PC-3 (cell line): Measurements from ENCODE around the gene TRDN. TPM values are rescaled to one million over a fixed set of nuclear protein-coding genes. Genes with fewer than 3 reads are reported as not detected.

ENCODE experiments used
- ATAC-seq: fragments of 200-7000 bp; cut with Tn5 transposase; 2 replicates; pipeline ENCODE4 v1.9.1; 2020; ENCODE audit warnings: mild to moderate bottlenecking, moderate library complexity
- BruUV-seq: library from RNA; stranded (reverse); fragments of 400-500 nt; replicated peaks from 2 replicates; lab custom pipeline; 2021; lab: Mats Ljungman, UMichigan
- CTCF ChIA-PET: fragments of 300-600 bp; sonication (Branson Sonifier 250); formaldehyde crosslinking; loops from one replicate; lab custom pipeline; 2022; ENCODE audit warnings: antibody characterized with exemption; lab: Charles Lee
- POLR2A ChIA-PET: fragments of 300-600 bp; sonication (Branson Sonifier 250); formaldehyde crosslinking; loops from one replicate; lab custom pipeline; 2022; ENCODE audit warnings: antibody characterized with exemption; ENCODE audit not compliant: unreplicated experiment; lab: Charles Lee
- DNase-seq: peaks from one replicate; pipeline ENCODE4 v3.0.0-alpha.2; 2015
- H2AFZ ChIP-seq: fragments of 300-600 bp; sonication (generic); 2 replicates; pipeline ENCODE4 v1.6.0; 2016; ENCODE audit warnings: antibody characterized with exemption, low read length
- H3F3A ChIP-seq: fragments of 300-600 bp; sonication (generic); one replicate; pipeline ENCODE4 v1.6.0; 2017; ENCODE audit warnings: antibody characterized with exemption, low read length, control low read depth, mild to moderate bottlenecking; ENCODE audit not compliant: unreplicated experiment
- H3K27ac ChIP-seq: fragments of 300-600 bp; sonication (generic); 2 replicates; pipeline ENCODE4 v1.5.1; 2016; ENCODE audit warnings: mild to moderate bottlenecking, low read length
- H3K27me3 ChIP-seq: fragments of 300-600 bp; sonication (generic); 2 replicates; pipeline ENCODE4 v1.6.1; 2016; ENCODE audit warnings: low read length, mixed read lengths
- H3K36me3 ChIP-seq: fragments of 300-600 bp; sonication (generic); 2 replicates; pipeline ENCODE4 v1.6.1; 2016; ENCODE audit warnings: low read depth, mixed run types, low read length, mixed read lengths
- H3K4me1 ChIP-seq: fragments of 300-600 bp; sonication (generic); 2 replicates; pipeline ENCODE4 v1.5.1; 2016; ENCODE audit warnings: low read length; ENCODE audit not compliant: insufficient read depth
- H3K4me2 ChIP-seq: fragments of 300-600 bp; sonication (generic); 2 replicates; pipeline ENCODE4 v1.6.0; 2016; ENCODE audit warnings: low read length
- H3K4me3 ChIP-seq: fragments of 300-600 bp; sonication (generic); 2 replicates; pipeline ENCODE4 v1.5.1; 2016; ENCODE audit warnings: mild to moderate bottlenecking, low read length, mixed read lengths
- H3K79me2 ChIP-seq: fragments of 300-600 bp; sonication (generic); 2 replicates; pipeline ENCODE4 v1.6.1; 2017; ENCODE audit warnings: low read length, mixed read lengths
- H3K9ac ChIP-seq: fragments of 300-600 bp; sonication (generic); 2 replicates; pipeline ENCODE4 v1.6.0; 2016; ENCODE audit warnings: mild to moderate bottlenecking, low read length
- H3K9me2 ChIP-seq: fragments of 300-600 bp; sonication (generic); replicated peaks from 2 replicates; pipeline ENCODE4 v1.6.1; 2016; ENCODE audit warnings: mixed run types, low read length, mixed read lengths
- H3K9me3 ChIP-seq: fragments of 300-600 bp; sonication (generic); 2 replicates; pipeline ENCODE4 v1.6.1; 2016; ENCODE audit warnings: low read length, mixed read lengths
- H4K20me1 ChIP-seq: fragments of 300-600 bp; sonication (generic); 2 replicates; pipeline ENCODE4 v1.6.1; 2016; ENCODE audit warnings: low read length, mixed read lengths
- EZH2 ChIP-seq: fragments of 300-600 bp; sonication (generic); IDR thresholded peaks from one replicate; pipeline ENCODE4 v1.6.1; 2017; ENCODE audit warnings: antibody characterized with exemption, mild to moderate bottlenecking, low read length; ENCODE audit not compliant: unreplicated experiment
- EZH2phosphoT487 ChIP-seq: fragments of 300-600 bp; sonication (generic); IDR thresholded peaks from 2 replicates; pipeline ENCODE4 v1.6.1; 2018; ENCODE audit warnings: mild to moderate bottlenecking, antibody characterized with exemption, low read length, borderline replicate concordance
- intact Hi-C: fragments of 100-400 bp; cut with micrococcal nuclease; formaldehyde crosslinking; loops from 2 replicates; pipeline ENCODE4 v1.9.0; 2023
- total RNA-seq: library from RNA; depleted of rRNA; stranded (reverse); fragments of >200 nt; gene quantifications from 2 replicates; pipeline ENCODE4 v1.2.3, GENCODE V29; 2014
- TF ChIP-seq, protein P1 (sequence below): fragments of 300-600 bp; sonication (generic); conservative IDR thresholded peaks from 2 replicates; pipeline ENCODE4 v1.5.1; 2017; ENCODE audit warnings: antibody characterized with exemption, low read depth, mild to moderate bottlenecking, low read length

The TRDN gene
- total RNA-seq, 1 experiment from 2014 or later = not detected

DNA sequence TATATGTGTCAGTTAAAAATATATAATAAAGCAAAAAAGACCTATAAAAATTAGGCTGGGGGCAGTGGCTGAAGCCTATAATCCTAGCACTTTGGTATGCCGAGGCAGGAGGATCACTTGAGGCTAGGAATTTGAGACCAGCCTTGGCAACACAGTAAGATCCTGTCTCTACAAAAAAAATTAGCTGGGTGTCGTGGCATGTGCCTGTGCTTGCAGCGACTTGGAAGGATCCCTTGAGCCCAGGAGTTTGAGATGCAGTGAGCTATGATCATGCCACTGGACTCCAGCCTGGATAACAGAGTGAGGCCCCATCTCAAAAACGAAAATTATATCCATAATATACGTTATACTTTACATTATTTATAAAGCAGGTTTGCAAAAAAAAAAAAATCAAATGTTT is 20.7 kb downstream of the TRDN start:
- no peaks in the 10 kb centered on the region for H3K9me2 ChIP-seq
- TF ChIP-seq EZH2phosphoT487 (no peak), EZH2 (no peak)
- TF ChIP-seq, protein P1, sequence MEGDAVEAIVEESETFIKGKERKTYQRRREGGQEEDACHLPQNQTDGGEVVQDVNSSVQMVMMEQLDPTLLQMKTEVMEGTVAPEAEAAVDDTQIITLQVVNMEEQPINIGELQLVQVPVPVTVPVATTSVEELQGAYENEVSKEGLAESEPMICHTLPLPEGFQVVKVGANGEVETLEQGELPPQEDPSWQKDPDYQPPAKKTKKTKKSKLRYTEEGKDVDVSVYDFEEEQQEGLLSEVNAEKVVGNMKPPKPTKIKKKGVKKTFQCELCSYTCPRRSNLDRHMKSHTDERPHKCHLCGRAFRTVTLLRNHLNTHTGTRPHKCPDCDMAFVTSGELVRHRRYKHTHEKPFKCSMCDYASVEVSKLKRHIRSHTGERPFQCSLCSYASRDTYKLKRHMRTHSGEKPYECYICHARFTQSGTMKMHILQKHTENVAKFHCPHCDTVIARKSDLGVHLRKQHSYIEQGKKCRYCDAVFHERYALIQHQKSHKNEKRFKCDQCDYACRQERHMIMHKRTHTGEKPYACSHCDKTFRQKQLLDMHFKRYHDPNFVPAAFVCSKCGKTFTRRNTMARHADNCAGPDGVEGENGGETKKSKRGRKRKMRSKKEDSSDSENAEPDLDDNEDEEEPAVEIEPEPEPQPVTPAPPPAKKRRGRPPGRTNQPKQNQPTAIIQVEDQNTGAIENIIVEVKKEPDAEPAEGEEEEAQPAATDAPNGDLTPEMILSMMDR = no peak
- BruUV-seq = no TSS peak
- H3K9me3 ChIP-seq = no peaks in the 10 kb centered on the region
- H3K4me2 ChIP-seq = no peak overlapping the region
- H3K4me1 ChIP-seq = no peaks in the 10 kb centered on the region
- intact Hi-C loops = no loop called here
- POLR2A ChIA-PET = no interaction called here
- CTCF ChIA-PET = no interaction called here
- no peaks in the 10 kb centered on the region for H3K79me2 ChIP-seq
- H3K27me3 ChIP-seq = no peaks in the 10 kb centered on the region
- no peaks in the 10 kb centered on the region for H4K20me1 ChIP-seq
- H3K9ac ChIP-seq = no peak overlapping the region
- no peak for DNase-seq
- no peak for ATAC-seq
- no peak overlapping the region for H2AFZ ChIP-seq
- no peaks in the 10 kb centered on the region for H3F3A ChIP-seq
- H3K36me3 ChIP-seq = no peaks in the 10 kb centered on the region
- H3K27ac ChIP-seq = no peak overlapping the region
- H3K4me3 ChIP-seq = no peak overlapping the region

DNA sequence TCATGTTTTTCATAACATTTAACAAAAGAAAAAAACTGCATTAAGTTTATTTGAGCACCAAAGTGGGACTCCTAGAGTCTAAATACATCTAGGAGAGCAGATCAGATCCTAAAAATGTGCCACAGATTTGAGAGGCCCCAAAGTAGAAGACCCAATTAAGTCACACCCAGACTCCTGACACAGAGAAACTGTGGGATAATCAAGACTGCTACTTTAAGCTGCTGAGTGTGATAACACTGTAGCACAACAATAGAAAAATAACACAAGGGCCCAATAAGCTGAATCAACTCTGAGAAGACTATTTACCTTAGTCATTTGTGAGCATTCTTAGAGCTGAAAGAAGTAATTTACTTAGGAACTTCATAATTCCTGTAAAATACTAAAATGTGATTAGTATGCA is 26.0 kb downstream of the TRDN start:
- BruUV-seq = no TSS peak
- TF ChIP-seq, protein P1 = no peak
- no peak for TF ChIP-seq EZH2
- no peak for TF ChIP-seq EZH2phosphoT487
- ATAC-seq (no peak), DNase-seq (no peak)
- Histone ChIP-seq H3K27me3 (no peaks in the 10 kb centered on the region), H3K27ac (no peak overlapping the region), H3K9me3 (no peaks in the 10 kb centered on the region), H4K20me1 (no peaks in the 10 kb centered on the region), H2AFZ (no peak overlapping the region), H3K4me3 (no peak overlapping the region), H3F3A (no peaks in the 10 kb centered on the region), H3K4me1 (no peaks in the 10 kb centered on the region), H3K4me2 (no peak overlapping the region), H3K9me2 (no peaks in the 10 kb centered on the region), H3K9ac (no peak overlapping the region), H3K36me3 (no peaks in the 10 kb centered on the region), H3K79me2 (no peaks in the 10 kb centered on the region)
- POLR2A ChIA-PET = no interaction called here
- CTCF ChIA-PET = no interaction called here
- intact Hi-C loops = no loop called here

DNA sequence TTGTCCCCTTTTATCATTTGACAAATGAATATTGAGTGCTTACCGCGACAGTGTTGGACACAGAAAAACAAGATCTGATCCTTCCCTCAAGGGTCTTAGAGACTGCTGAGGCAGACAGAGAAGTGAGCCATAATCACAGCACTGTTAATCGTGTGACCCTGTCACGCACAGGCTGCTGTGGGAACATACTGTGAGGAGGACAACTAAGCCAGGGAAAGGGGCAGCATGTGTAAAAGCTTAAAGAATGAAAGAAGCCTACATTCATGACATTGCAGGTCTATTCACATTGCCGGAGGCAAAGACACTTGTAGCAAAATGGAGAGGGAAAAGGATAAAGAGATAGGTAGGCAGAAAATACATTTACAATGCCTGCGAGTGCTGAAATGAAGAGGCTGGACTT is 32.7 kb downstream of the TRDN start:
- Histone ChIP-seq H3F3A (no peaks in the 10 kb centered on the region), H3K79me2 (no peaks in the 10 kb centered on the region), H3K9ac (no peak overlapping the region), H3K4me1 (no peaks in the 10 kb centered on the region), H4K20me1 (no peaks in the 10 kb centered on the region), H2AFZ (no peak overlapping the region), H3K36me3 (no peaks in the 10 kb centered on the region), H3K27me3 (no peaks in the 10 kb centered on the region), H3K9me2 (no peaks in the 10 kb centered on the region), H3K9me3 (no peaks in the 10 kb centered on the region), H3K27ac (no peak overlapping the region), H3K4me2 (no peak overlapping the region), H3K4me3 (no peak overlapping the region)
- intact Hi-C loops = no loop called here
- no peak for DNase-seq
- ChIA-PET POLR2A (no interaction called here), CTCF (no interaction called here)
- no peak for ATAC-seq
- no peak for TF ChIP-seq EZH2phosphoT487
- no peak for TF ChIP-seq EZH2
- TF ChIP-seq, protein P1 = no peak
- no TSS peak for BruUV-seq
